ENCODE data around the gene KDM4F.

The KDM4F gene

GRCh38 chr11:95065336-95065735 is 16.1 kb downstream of the KDM4F start:
- no peak for DNase-seq

GRCh38 chr11:95066716-95067038 is 17.5 kb downstream of the KDM4F start, which contains the start of gene SRSF8:
Gene SRSF8 (plus strand): TSS chr11:95066919. CDS start chr11:95067227, 308 bp downstream.
- DNase-seq, result no peak

DNA sequence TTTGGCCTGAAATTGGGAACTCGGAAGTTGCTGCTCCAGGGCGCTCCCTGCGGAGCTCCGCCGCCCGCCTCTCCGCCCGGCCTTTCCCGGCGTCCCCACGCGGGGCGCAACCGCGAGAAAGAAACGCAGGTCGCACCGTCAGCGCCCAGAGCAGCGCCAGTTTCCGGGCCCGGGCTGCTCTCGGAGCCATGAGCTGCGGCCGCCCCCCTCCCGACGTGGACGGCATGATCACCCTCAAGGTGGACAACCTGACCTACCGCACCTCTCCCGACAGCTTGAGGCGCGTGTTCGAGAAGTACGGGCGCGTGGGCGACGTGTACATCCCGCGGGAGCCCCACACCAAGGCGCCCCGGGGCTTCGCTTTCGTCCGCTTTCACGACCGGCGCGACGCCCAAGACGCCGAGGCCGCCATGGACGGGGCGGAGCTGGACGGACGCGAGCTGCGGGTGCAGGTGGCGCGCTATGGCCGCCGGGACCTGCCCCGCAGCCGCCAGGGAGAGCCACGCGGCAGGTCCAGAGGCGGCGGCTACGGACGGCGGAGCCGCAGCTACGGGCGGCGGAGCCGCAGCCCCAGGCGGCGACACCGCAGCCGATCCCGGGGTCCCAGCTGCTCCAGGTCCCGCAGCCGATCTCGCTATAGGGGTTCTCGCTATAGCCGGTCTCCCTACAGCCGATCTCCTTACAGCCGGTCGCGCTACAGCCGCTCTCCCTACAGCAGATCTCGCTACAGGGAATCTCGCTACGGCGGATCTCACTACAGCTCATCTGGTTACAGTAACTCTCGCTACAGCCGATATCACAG is 18.0 kb downstream of the KDM4F start:
- DNase-seq, result peak; percentile 79

- DNase-seq, result no peak
Observed at GRCh38 chr11:95067841-95068219, 18.6 kb downstream of the KDM4F start.

- peak; percentile 81 for DNase-seq
Observed at GRCh38 chr11:95068549-95068948, 19.3 kb downstream of the KDM4F start.

GRCh38 chr11:95070471-95070870 is 21.2 kb downstream of the KDM4F start:
- no peak for DNase-seq

DNA sequence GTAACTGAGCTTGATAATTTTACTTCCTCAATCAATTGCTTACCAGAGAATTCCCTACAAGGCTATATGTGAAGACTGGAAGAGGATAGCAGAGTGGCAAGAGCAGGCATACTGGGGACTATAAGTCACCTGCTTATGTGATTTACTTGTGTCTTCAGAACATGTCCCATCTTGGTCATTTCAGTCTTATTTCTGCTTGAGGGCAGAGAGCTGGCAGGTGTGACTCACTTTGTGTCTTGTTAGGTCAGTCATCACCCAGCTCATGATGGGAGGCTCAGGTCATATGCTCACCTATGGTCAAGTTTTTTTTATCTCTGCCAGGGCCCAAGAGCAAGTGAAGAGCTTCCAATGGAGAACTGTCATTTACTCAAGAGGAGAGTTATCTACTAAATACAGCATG is 23.7 kb downstream of the KDM4F start:
- DNase-seq, result no peak

- peak; percentile 20 for DNase-seq
Observed at GRCh38 chr11:95074792-95075563, 25.8 kb downstream of the KDM4F start.

DNA sequence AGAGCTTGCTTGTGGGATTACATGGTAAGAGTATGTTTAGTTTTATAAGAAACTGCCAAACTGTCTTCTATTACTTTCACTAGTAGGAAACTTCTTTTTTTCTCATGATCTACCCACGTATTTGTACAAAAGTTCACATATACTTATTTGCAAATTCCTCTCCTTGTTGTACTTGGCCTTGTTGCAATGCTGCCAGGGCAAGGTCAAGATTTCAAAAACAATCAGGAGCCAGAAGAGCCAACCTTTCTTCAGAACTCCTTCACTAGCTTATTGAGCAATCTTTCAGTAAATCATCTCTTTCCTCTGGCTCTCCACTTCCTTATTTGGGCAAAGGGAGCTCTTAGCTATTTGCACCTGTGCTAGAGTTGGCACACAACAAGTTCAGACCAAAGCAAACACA is 27.2 kb downstream of the KDM4F start:
- peak; percentile 50 for DNase-seq

DNA sequence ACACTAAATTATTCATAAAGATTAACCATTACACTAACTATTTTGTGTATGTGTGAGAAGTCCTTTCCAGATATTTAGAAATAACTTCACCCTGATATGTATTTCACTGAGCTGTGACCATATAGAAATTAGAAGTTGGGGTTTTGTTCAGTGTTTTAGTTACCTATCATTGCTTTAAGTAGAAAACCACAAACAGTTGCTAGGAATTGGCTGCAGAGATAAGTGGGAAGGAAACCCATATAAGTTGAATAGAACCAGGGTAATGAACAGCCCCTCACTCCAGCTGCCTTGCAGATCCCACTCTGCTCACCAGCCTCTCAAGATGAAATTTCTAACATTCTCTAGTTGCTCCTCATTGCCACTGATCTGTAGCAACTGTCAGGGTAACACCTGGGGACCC is 27.8 kb downstream of the KDM4F start:
- no peak for DNase-seq

GRCh38 chr11:95078526-95078925 is 29.3 kb downstream of the KDM4F start:
- peak; percentile 40 for DNase-seq

- no peak for DNase-seq
Observed at GRCh38 chr11:95081010-95081409, 31.8 kb downstream of the KDM4F start.

DNA sequence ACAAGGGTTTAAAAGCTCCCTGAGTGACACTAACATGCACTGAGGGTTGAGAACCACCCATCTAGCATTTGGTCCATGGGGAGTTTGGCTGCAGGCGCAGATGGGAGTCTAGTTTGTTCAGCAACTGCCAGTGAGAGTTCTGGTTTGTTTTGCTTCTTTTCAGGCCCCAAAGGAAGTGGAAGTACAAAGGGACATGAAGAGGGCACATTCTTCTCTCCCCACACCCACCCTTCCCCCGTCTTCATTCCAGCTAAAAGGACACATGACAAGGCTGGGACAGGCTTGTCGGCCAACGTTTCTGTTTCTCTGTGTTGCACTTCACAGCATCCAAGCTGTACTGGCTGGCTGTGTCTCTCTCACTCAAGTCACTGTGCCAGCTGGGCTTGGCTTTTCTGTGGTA is 32.2 kb downstream of the KDM4F start:
- DNase-seq, result peak; percentile 29

- no peak for DNase-seq
Observed at GRCh38 chr11:95082576-95083001, 33.4 kb downstream of the KDM4F start.

- no peak for DNase-seq
Observed at GRCh38 chr11:95084509-95084908, 35.3 kb downstream of the KDM4F start.

DNA sequence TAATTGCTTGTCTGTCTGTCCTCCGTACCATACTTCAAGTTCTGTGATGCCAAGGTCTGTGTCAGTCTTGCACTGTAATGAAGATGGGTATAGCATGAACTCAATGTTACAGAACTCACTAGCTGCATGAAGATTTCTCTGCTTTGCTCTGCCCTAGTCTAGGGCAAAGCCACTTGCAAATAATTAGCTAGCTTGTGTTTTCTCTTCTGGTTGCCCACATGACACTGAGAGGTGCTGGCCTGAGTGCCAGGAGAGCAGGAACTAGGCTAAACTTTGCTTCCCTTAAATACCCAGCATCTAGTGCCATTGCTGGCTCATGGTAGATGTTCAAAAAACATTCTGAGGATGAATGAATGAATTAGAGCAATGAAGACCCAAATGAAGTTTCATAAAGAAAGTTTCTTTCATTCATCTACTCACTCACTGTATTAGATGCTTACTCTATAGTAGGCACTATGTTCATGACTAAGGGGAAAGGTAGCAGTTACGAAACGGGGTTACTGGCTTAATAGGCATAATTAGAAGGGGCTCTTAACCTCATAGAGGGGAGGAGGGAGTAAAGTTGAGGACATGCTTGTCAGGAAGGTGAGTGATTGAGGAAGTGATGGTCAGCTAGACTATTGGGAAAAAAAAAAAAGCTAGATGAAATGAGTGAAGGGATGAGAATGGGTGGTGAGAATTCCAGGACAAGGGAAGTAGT is 36.0 kb downstream of the KDM4F start:
- DNase-seq, result no peak

DNA sequence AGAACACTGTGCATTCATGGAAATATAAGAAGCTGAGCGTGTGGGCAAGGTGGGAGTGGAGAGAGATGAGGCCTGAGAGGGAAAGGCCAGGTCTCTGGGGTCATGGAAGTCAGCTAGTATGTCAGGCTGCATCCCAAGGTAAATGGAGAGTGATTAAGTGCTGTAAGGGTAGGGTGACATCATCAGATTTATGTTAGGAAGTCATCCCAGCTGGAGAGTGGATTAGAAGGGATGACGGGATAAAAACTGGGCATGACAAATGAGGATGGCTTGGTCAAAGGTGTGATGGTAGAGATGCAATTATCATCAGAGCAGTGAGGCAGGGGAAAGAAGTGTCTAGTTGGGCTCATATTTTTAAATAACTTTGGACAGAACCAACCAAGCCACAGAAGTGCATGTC is 36.9 kb downstream of the KDM4F start:
- DNase-seq, result no peak

DNA sequence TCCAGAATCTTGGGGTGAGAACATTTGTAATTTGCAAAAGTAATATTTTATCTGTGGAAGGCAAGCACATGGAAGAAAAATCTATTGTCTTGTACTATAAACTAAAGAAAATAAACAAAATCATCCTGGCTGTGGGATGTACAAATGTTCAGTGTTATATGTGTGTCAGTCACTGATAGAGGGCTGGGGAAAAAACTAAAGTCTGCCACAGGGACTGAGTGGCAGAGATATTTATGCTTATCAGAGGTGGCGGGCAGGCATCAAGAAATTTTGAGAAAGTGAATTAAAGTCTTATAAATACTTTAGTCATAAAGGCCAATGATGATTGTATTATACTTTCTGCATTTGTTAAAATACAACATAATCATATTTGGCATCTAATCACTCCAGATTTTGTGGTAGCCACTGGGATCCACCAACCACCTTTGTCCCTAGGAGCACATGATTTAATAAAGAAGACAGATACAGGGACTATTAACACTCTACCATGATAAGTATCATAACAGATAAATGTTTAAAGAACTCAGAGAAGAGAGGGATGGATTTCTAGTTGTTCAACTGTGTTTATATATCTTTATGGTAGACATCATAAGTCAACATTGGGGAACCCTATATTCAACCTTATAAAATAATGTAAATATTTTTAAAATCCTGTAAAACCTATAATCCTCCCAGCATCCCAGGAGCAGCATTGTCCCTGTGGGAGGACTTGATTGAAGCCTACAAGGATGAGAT is 37.8 kb downstream of the KDM4F start:
- no peak for DNase-seq

DNA sequence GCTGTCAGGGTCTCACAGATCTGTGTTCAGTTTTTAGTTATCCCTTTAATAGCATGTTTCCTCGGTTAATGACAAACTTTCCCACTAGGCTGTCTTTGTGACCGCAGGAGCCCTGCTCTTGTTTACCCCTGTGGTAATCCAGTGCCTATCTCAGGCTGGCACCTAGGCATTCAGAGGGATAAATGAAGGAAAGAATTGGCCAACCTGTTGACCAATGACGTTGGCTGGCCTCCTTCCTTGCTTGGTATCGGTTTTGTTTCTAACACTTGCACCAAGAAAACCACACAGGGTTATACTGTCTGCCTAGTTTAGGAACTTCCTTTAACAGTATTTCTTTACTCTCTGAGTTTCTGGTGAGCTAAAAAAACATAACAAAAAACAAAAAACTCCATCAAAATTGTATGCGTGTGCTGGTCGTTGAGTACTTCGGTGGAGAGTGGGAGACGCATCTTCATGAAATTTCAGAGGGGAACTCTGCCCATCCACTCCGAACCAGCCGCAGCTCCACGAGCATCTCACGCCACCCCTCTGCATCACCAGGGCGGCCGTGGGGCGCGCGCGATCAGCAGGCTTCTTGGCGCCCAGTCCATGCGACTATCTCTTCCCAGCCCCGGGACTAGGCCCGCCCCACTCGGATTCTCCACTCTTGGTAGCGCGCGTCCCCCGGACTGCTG is 39.9 kb downstream of the KDM4F start:
- DNase-seq, result no peak

- peak; percentile 87 for DNase-seq
Observed at GRCh38 chr11:95089620-95090542, 40.7 kb downstream of the KDM4F start, which contains the start of gene ENDOD1. Gene ENDOD1 (plus strand): TSS chr11:95089846. CDS start chr11:95089928, 82 bp downstream.

DNA sequence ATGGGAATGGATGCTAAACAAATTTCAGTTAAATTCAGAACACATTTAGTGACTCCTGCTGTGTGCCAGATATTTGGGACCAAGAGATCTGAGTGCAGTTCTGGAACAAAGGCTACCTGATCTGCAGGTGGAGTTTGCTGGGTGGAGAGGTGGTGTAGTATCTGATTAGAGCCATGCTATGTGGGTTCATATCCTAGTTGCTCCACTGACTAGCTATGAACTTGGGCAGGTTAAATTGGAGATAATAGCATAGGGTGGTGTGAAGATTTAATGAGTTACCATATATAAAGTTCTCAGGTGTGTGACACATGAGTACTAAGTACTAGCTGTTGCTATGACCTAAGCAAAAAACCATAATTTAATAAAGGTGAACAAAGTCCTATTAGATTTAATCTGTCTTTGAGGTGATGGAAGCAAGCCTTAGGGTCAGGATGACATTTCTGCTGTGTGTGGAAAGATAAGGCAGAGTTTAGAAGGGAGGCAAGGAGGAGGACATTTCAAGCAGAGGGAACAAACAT is 42.5 kb downstream of the KDM4F start:
- no peak for DNase-seq
